IPS-18c (cell line): ENCODE data around the gene CLEC4G.
"Not testable (repeated sequence)": the region's sequence is repeated elsewhere in the genome, so short reads cannot be mapped to it uniquely, and the experiment has no call there.

Source experiments
- H3K4me3 ChIP-seq: 2 replicates; pipeline ENCODE4 v1.7.0; 2013; ENCODE audit warnings: low read depth, mild to moderate bottlenecking, low read length, moderate library complexity; ENCODE audit not compliant: insufficient read depth
- H3K9me3 ChIP-seq: one replicate; pipeline ENCODE4 v1.6.1; 2013; ENCODE audit warnings: mild to moderate bottlenecking, low read length, moderate library complexity; ENCODE audit not compliant: control insufficient read depth, insufficient read depth

The CLEC4G gene

GRCh38 chr19:7751157-7751783 is 19.4 kb upstream of the CLEC4G start:
- Histone ChIP-seq H3K4me3 (no peak overlapping the region), H3K9me3 (no peaks in the 10 kb centered on the region)

- no peak overlapping the region for H3K4me3 ChIP-seq
- H3K9me3 ChIP-seq = no peaks in the 10 kb centered on the region
Measured at GRCh38 chr19:7748756-7749155, 16.8 kb upstream of the CLEC4G start.

GRCh38 chr19:7748171-7748570 is 16.3 kb upstream of the CLEC4G start:
- Histone ChIP-seq H3K4me3 (no peak overlapping the region), H3K9me3 (no peaks in the 10 kb centered on the region)

- H3K4me3 ChIP-seq = no peak within 1 kb of the TSS
- H3K9me3 ChIP-seq = no peaks in the 10 kb centered on the region
Measured at GRCh38 chr19:7746903-7747884, 15.3 kb upstream of the CLEC4G start, which contains the start of gene CD209. TSS of gene CD209 (minus strand) at chr19:7747534. CDS start at chr19:7747511, 23 bp downstream.

- not testable (repeated sequence) for H3K4me3 ChIP-seq, H3K9me3 ChIP-seq
Measured at GRCh38 chr19:7746306-7746705, 14.4 kb upstream of the CLEC4G start.

- no peak overlapping the region for H3K4me3 ChIP-seq
- peaks cover 2% of the 10 kb centered on the region for H3K9me3 ChIP-seq
Measured at GRCh38 chr19:7744871-7745650, 13.2 kb upstream of the CLEC4G start.

GRCh38 chr19:7744199-7744786 is 12.4 kb upstream of the CLEC4G start:
- Histone ChIP-seq H3K4me3 (no peak overlapping the region), H3K9me3 (peaks cover 2% of the 10 kb centered on the region)

- H3K9me3 ChIP-seq = peaks cover 2% of the 10 kb centered on the region
- no peak overlapping the region for H3K4me3 ChIP-seq
Measured at GRCh38 chr19:7743425-7743841, 11.5 kb upstream of the CLEC4G start.

GRCh38 chr19:7742991-7743390 is 11.1 kb upstream of the CLEC4G start:
- peaks cover 2% of the 10 kb centered on the region for H3K9me3 ChIP-seq
- H3K4me3 ChIP-seq = no peak overlapping the region

GRCh38 chr19:7742575-7742974 is 10.7 kb upstream of the CLEC4G start:
- H3K9me3 ChIP-seq = peaks cover 2% of the 10 kb centered on the region

GRCh38 chr19:7740682-7741054 is 8.8 kb upstream of the CLEC4G start:
- Histone ChIP-seq H3K4me3 (no peak overlapping the region), H3K9me3 (peaks cover 2% of the 10 kb centered on the region)

More at GRCh38 chr19:7742575-7742974, 10.7 kb upstream of the CLEC4G start:
- no peak overlapping the region for H3K4me3 ChIP-seq

GRCh38 chr19:7739801-7740681 is 8.1 kb upstream of the CLEC4G start:
- no peak overlapping the region for H3K4me3 ChIP-seq

GRCh38 chr19:7739211-7739755 is 7.4 kb upstream of the CLEC4G start:
- H3K9me3 ChIP-seq = peaks cover 2% of the 10 kb centered on the region

More at GRCh38 chr19:7739801-7740681, 8.1 kb upstream of the CLEC4G start:
- peaks cover 2% of the 10 kb centered on the region for H3K9me3 ChIP-seq

GRCh38 chr19:7738023-7738422 is 6.1 kb upstream of the CLEC4G start:
- Histone ChIP-seq H3K9me3 (peaks cover 2% of the 10 kb centered on the region), H3K4me3 (no peak overlapping the region)

More at GRCh38 chr19:7739211-7739755, 7.4 kb upstream of the CLEC4G start:
- no peak overlapping the region for H3K4me3 ChIP-seq

GRCh38 chr19:7737215-7737614 is 5.3 kb upstream of the CLEC4G start:
- Histone ChIP-seq H3K9me3 (peaks cover 2% of the 10 kb centered on the region), H3K4me3 (no peak overlapping the region)

- H3K4me3 ChIP-seq = no peak overlapping the region
- peaks cover 2% of the 10 kb centered on the region for H3K9me3 ChIP-seq
Measured at GRCh38 chr19:7736148-7736547, 4.2 kb upstream of the CLEC4G start.
